HCT116 (cell line): ENCODE measurements around the gene HOXC11. TPM values are rescaled to one million over a fixed set of nuclear protein-coding genes. Genes with fewer than 3 reads are reported as not detected.

ENCODE experiments used
- ATAC-seq: fragments of 200-7000 bp; cut with Tn5 transposase; 2 replicates; pipeline ENCODE4 v1.9.1; 2020; ENCODE audit warnings: mild to moderate bottlenecking, moderate library complexity
- BruUV-seq: library from RNA; stranded (reverse); fragments of 400-500 nt; replicated peaks from 2 replicates; lab custom pipeline; 2021; lab: Mats Ljungman, UMichigan
- CTCF ChIA-PET: fragments of 300-600 bp; sonication (Branson Sonifier 250); formaldehyde crosslinking; loops from one replicate; lab custom pipeline; 2021; ENCODE audit warnings: antibody characterized with exemption; lab: Charles Lee
- POLR2A ChIA-PET: fragments of 300-600, 350-600 bp; sonication (Branson Sonifier 250); formaldehyde crosslinking; loops from one replicate; lab custom pipeline; 2021; ENCODE audit warnings: antibody characterized with exemption; lab: Charles Lee
- RAD21 ChIA-PET, 2 experiments: fragments of 300-600 bp; sonication (Branson Sonifier 250); formaldehyde crosslinking; loops; one replicate each; lab custom pipeline; 2023; ENCODE audit warnings: low total read pairs in 2 of 2; ENCODE audit not compliant: uncharacterized antibody in 2 of 2, unreplicated experiment in 2 of 2, low non-redundant PET in 1 of 2; lab: Charles Lee
- DNase-seq: peaks from one replicate; pipeline ENCODE4 v3.0.0-alpha.2; 2010; ENCODE audit warnings: low read depth, low spot score
- H2AFZ ChIP-seq: fragments of 200-600 bp; shearing (Covaris generic), sonication (generic); 2 replicates; pipeline ENCODE4 v1.6.1; 2017; ENCODE audit warnings: low read depth, mixed run types, mixed read lengths, antibody characterized with exemption, low read length; ENCODE audit not compliant: poor library complexity, severe bottlenecking
- H3K27ac ChIP-seq: 2 replicates; pipeline ENCODE4 v1.5.1; 2012; ENCODE audit warnings: low read depth, low read length
- H3K27me3 ChIP-seq: fragments of 200-600 bp; sonication (generic); 2 replicates; pipeline ENCODE4 v1.6.1; 2016; ENCODE audit warnings: mixed run types, low read length, mixed read lengths; ENCODE audit not compliant: insufficient read depth
- H3K36me3 ChIP-seq, 2 experiments: fragments of 200-500 bp in 1 of 2; fragments of 200-600 bp in 1 of 2; sonication (Bioruptor generic) in 1 of 2; sonication (generic) in 1 of 2; 2 replicates each; pipeline versions ENCODE4 v1.5.1 to v1.6.1; 2014 to 2016; ENCODE audit warnings: low read length in 2 of 2, inconsistent platforms in 1 of 2, mixed read lengths in 1 of 2, mixed run types in 1 of 2; ENCODE audit not compliant: insufficient read depth in 2 of 2, control insufficient read depth in 1 of 2
- H3K4me1 ChIP-seq, 2 experiments: fragments of 200-600 bp in 1 of 2; sonication (generic) in 1 of 2; 2 replicates each; pipeline versions ENCODE4 v1.5.1 to v1.6.1; 2012 to 2017; ENCODE audit warnings: low read length in 2 of 2, inconsistent platforms in 1 of 2, mild to moderate bottlenecking in 1 of 2, mixed read lengths in 1 of 2, mixed run types in 1 of 2, moderate library complexity in 1 of 2; ENCODE audit not compliant: insufficient read depth in 2 of 2, control insufficient read depth in 1 of 2
- H3K4me2 ChIP-seq: fragments of 200-600 bp; sonication (generic); 2 replicates; pipeline ENCODE4 v1.6.1; 2017; ENCODE audit warnings: mixed run types, low read length, mixed read lengths
- H3K4me3 ChIP-seq, 2 experiments: fragments of 200-600 bp in 1 of 2; sonication (generic) in 1 of 2; replicated peaks in 1 of 2; 2 replicates each; pipeline ENCODE4 v1.5.1; 2011 to 2016; ENCODE audit warnings: low read length in 2 of 2, control low read depth in 1 of 2, low read depth in 1 of 2, mild to moderate bottlenecking in 1 of 2, mixed read lengths in 1 of 2, mixed run types in 1 of 2
- H3K79me2 ChIP-seq: fragments of 200-600 bp; sonication (generic); 2 replicates; pipeline ENCODE4 v1.6.1; 2017; ENCODE audit warnings: mild to moderate bottlenecking, mixed run types, low read length, moderate library complexity, mixed read lengths; ENCODE audit not compliant: insufficient read depth
- H3K9ac ChIP-seq: fragments of 200-600 bp; sonication (generic); 2 replicates; pipeline ENCODE4 v1.6.1; 2016; ENCODE audit warnings: low read length, mixed read lengths
- H3K9me2 ChIP-seq: fragments of 200-600 bp; sonication (generic), shearing (Covaris generic); 2 replicates; pipeline ENCODE4 v1.6.1; 2017; ENCODE audit warnings: mixed run types, mild to moderate bottlenecking, moderate library complexity; ENCODE audit not compliant: insufficient read depth
- H3K9me3 ChIP-seq, 2 experiments: fragments of 200-500 bp in 1 of 2; fragments of 200-600 bp in 1 of 2; sonication (Bioruptor generic) in 1 of 2; sonication (generic) in 1 of 2; 2 replicates each; pipeline ENCODE4 v1.6.1; 2014 to 2017; ENCODE audit warnings: low read length in 2 of 2, mixed read lengths in 2 of 2, inconsistent platforms in 1 of 2, low read depth in 1 of 2, mild to moderate bottlenecking in 1 of 2, mixed run types in 1 of 2, moderate library complexity in 1 of 2; ENCODE audit not compliant: control insufficient read depth in 1 of 2, insufficient read depth in 1 of 2
- H4K20me1 ChIP-seq: fragments of 200-600 bp; sonication (generic), shearing (Covaris generic); 2 replicates; pipeline ENCODE4 v1.6.1; 2017; ENCODE audit warnings: mixed run types, mild to moderate bottlenecking, moderate library complexity; ENCODE audit not compliant: insufficient read depth
- CBX3 ChIP-seq: IDR thresholded peaks from 2 replicates; pipeline ENCODE4 v1.6.1; 2012; ENCODE audit warnings: low read depth
- CEBPB ChIP-seq: IDR thresholded peaks from 2 replicates; pipeline ENCODE4 v1.6.1; 2012; ENCODE audit warnings: low read depth
- EGR1 ChIP-seq: IDR thresholded peaks from 2 replicates; pipeline ENCODE4 v1.6.1; 2012; ENCODE audit warnings: low read depth
- ELF1 ChIP-seq: IDR thresholded peaks from 2 replicates; pipeline ENCODE4 v1.6.1; 2012; ENCODE audit warnings: low read depth, borderline replicate concordance
- EZH2 ChIP-seq: fragments of 200-600 bp; sonication (generic); IDR thresholded peaks from 2 replicates; pipeline ENCODE4 v1.6.1; 2017; ENCODE audit warnings: antibody characterized with exemption, mixed run types
- EZH2phosphoT487 ChIP-seq: fragments of 200-600 bp; IDR thresholded peaks from 2 replicates; pipeline ENCODE4 v1.6.1; 2018; ENCODE audit warnings: antibody characterized with exemption, borderline replicate concordance
- FOSL1 ChIP-seq: IDR thresholded peaks from 2 replicates; pipeline ENCODE4 v1.6.1; 2012; ENCODE audit warnings: low read depth
- JUND ChIP-seq: IDR thresholded peaks from 2 replicates; pipeline ENCODE4 v1.6.1; 2012
- POLR2AphosphoS5 ChIP-seq: IDR thresholded peaks from 2 replicates; pipeline ENCODE4 v1.6.1; 2011; ENCODE audit warnings: mild to moderate bottlenecking, low read depth, low read length, moderate library complexity
- RAD21 ChIP-seq: IDR thresholded peaks from 2 replicates; pipeline ENCODE4 v1.6.1; 2012; ENCODE audit warnings: low read depth, mild to moderate bottlenecking
- SIN3A ChIP-seq: IDR thresholded peaks from 2 replicates; pipeline ENCODE4 v1.6.1; 2012; ENCODE audit warnings: low read depth
- TCF7L2 ChIP-seq: IDR thresholded peaks from 2 replicates; pipeline ENCODE4 v1.7.0; 2011; ENCODE audit warnings: borderline replicate concordance, inconsistent platforms; ENCODE audit not compliant: insufficient read depth, insufficient read length; ENCODE audit errors: extremely low read depth
- YY1 ChIP-seq: IDR thresholded peaks from 2 replicates; pipeline ENCODE4 v1.6.1; 2011; ENCODE audit warnings: low read length, low read depth, moderate library complexity, mild to moderate bottlenecking; ENCODE audit not compliant: insufficient replicate concordance; ENCODE audit errors: extremely low read depth
- ZFX ChIP-seq: fragments of 450-650 bp; IDR thresholded peaks from 2 replicates; pipeline ENCODE4 v1.6.1; 2017
- intact Hi-C: fragments of 100-400 bp; cut with micrococcal nuclease; formaldehyde crosslinking; loops from 2 replicates; pipeline ENCODE4 v1.10.0; 2022
- total RNA-seq: library from RNA; stranded (reverse); gene quantifications from one replicate; pipeline ENCODE4 v1.2.1, GENCODE V29; 2021; ENCODE audit not compliant: unreplicated experiment
- TF ChIP-seq, protein P1 (sequence below), 3 experiments: fragments of 200-600 bp in 1 of 3; sonication (generic) in 1 of 3; IDR thresholded peaks in 2 of 3; conservative IDR thresholded peaks in 1 of 3; 2 replicates each; pipeline ENCODE4 v1.5.1; 2012 to 2017; ENCODE audit warnings: low read depth in 2 of 3, low read length in 2 of 3, antibody characterized with exemption in 1 of 3, borderline replicate concordance in 1 of 3, control low read depth in 1 of 3, mild to moderate bottlenecking in 1 of 3, mixed read lengths in 1 of 3, mixed run types in 1 of 3, moderate library complexity in 1 of 3; ENCODE audit not compliant: insufficient read depth in 1 of 3
- TF ChIP-seq, protein P2 (sequence below): IDR thresholded peaks from 2 replicates; pipeline ENCODE4 v1.6.1; 2012
- TF ChIP-seq, protein P3 (sequence below): IDR thresholded peaks from 2 replicates; pipeline ENCODE4 v1.6.1; 2012
- TF ChIP-seq, protein P4 (sequence below): IDR thresholded peaks from 2 replicates; pipeline ENCODE4 v1.6.1; 2012; ENCODE audit warnings: low read depth
- TF ChIP-seq, protein P5 (sequence below): IDR thresholded peaks from 2 replicates; pipeline ENCODE4 v1.6.1; 2011; ENCODE audit warnings: mild to moderate bottlenecking, low read length, moderate library complexity; ENCODE audit not compliant: insufficient replicate concordance; ENCODE audit errors: extremely low read depth

Gene HOXC11
- total RNA-seq, 1 experiment from 2014 or later: 0.22 TPM

DNA sequence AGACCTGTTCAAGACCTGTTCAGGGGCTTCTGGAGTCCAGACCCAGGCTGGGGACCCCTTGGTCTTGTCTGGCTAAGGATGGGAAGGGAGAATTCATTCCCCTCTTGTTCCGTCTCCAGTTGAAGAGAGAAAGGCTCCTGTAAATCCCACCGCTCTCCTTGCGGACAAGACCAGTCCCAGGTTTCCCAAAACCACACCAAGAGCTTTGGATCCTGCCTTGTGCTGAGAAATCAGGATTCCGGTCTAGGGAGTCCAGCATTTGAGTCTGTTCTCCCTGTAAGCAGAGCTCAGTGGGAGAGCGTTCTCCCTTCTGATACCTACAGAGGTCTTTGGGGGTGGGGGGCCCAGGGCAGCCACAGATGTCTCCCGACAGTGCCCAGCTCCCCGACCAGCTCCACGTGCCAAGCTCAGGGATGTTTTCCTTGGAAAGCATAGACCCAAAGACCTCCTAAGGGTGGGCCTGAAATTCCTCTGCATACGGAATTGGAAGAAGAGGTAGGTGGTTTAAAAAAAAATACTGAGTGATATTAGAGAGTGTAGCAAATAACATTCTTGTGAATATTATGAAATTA, 32.4 kb upstream of the HOXC11 start:
- Histone ChIP-seq H3K4me1 (peaks cover 8 to 15% of the 10 kb centered on the region in 2 experiments; a peak in 3 of 4 replicates), H3K9me2 (no peaks in the 10 kb centered on the region), H3K27me3 (no peaks in the 10 kb centered on the region)
- TF ChIP-seq FOSL1 (no peak), TCF7L2 (no peak), POLR2AphosphoS5 (no peak), EZH2 (no peak), YY1 (no peak), ELF1 (no peak), EGR1 (no peak), ZFX (no peak), SIN3A (no peak), EZH2phosphoT487 (no peak), CEBPB (no peak), JUND (no peak), RAD21 (no peak), CBX3 (no peak)
- TF ChIP-seq, protein P1, sequence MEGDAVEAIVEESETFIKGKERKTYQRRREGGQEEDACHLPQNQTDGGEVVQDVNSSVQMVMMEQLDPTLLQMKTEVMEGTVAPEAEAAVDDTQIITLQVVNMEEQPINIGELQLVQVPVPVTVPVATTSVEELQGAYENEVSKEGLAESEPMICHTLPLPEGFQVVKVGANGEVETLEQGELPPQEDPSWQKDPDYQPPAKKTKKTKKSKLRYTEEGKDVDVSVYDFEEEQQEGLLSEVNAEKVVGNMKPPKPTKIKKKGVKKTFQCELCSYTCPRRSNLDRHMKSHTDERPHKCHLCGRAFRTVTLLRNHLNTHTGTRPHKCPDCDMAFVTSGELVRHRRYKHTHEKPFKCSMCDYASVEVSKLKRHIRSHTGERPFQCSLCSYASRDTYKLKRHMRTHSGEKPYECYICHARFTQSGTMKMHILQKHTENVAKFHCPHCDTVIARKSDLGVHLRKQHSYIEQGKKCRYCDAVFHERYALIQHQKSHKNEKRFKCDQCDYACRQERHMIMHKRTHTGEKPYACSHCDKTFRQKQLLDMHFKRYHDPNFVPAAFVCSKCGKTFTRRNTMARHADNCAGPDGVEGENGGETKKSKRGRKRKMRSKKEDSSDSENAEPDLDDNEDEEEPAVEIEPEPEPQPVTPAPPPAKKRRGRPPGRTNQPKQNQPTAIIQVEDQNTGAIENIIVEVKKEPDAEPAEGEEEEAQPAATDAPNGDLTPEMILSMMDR (IDR thresholded peaks at IDR 0.05 in 2 of 3, conservative IDR thresholded peaks at IDR 0.05 in 1 of 3; ENCODE audit: borderline replicate concordance in 1 of 3, insufficient read depth in 1 of 3, low read depth in 2 of 3, low read length in 2 of 3): no peak
- TF ChIP-seq, protein P2, sequence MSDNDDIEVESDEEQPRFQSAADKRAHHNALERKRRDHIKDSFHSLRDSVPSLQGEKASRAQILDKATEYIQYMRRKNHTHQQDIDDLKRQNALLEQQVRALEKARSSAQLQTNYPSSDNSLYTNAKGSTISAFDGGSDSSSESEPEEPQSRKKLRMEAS: no peak
- TF ChIP-seq, protein P3, sequence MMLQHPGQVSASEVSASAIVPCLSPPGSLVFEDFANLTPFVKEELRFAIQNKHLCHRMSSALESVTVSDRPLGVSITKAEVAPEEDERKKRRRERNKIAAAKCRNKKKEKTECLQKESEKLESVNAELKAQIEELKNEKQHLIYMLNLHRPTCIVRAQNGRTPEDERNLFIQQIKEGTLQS: no peak
- TF ChIP-seq, protein P4, sequence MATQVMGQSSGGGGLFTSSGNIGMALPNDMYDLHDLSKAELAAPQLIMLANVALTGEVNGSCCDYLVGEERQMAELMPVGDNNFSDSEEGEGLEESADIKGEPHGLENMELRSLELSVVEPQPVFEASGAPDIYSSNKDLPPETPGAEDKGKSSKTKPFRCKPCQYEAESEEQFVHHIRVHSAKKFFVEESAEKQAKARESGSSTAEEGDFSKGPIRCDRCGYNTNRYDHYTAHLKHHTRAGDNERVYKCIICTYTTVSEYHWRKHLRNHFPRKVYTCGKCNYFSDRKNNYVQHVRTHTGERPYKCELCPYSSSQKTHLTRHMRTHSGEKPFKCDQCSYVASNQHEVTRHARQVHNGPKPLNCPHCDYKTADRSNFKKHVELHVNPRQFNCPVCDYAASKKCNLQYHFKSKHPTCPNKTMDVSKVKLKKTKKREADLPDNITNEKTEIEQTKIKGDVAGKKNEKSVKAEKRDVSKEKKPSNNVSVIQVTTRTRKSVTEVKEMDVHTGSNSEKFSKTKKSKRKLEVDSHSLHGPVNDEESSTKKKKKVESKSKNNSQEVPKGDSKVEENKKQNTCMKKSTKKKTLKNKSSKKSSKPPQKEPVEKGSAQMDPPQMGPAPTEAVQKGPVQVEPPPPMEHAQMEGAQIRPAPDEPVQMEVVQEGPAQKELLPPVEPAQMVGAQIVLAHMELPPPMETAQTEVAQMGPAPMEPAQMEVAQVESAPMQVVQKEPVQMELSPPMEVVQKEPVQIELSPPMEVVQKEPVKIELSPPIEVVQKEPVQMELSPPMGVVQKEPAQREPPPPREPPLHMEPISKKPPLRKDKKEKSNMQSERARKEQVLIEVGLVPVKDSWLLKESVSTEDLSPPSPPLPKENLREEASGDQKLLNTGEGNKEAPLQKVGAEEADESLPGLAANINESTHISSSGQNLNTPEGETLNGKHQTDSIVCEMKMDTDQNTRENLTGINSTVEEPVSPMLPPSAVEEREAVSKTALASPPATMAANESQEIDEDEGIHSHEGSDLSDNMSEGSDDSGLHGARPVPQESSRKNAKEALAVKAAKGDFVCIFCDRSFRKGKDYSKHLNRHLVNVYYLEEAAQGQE: no peak
- TF ChIP-seq, protein P5, sequence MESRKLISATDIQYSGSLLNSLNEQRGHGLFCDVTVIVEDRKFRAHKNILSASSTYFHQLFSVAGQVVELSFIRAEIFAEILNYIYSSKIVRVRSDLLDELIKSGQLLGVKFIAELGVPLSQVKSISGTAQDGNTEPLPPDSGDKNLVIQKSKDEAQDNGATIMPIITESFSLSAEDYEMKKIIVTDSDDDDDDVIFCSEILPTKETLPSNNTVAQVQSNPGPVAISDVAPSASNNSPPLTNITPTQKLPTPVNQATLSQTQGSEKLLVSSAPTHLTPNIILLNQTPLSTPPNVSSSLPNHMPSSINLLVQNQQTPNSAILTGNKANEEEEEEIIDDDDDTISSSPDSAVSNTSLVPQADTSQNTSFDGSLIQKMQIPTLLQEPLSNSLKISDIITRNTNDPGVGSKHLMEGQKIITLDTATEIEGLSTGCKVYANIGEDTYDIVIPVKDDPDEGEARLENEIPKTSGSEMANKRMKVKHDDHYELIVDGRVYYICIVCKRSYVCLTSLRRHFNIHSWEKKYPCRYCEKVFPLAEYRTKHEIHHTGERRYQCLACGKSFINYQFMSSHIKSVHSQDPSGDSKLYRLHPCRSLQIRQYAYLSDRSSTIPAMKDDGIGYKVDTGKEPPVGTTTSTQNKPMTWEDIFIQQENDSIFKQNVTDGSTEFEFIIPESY: no peak
- TF ChIP-seq, all 23 proteins: peak for 0
- Histone ChIP-seq H3K36me3 (no peaks in the 10 kb centered on the region), H3K9ac (no peak overlapping the region), H3K9me3 (no peaks in the 10 kb centered on the region), H4K20me1 (no peaks in the 10 kb centered on the region), H3K79me2 (no peaks in the 10 kb centered on the region), H3K4me2 (no peak overlapping the region), H3K27ac (no peak overlapping the region), H3K4me3 (no peak overlapping the region), H2AFZ (no peak overlapping the region)
- ATAC-seq (no peak), DNase-seq (no peak)
- POLR2A ChIA-PET: no interaction called here
- BruUV-seq: TSS peak; percentile 43
- intact Hi-C loops: no loop called here
- RAD21 ChIA-PET: interaction anchor here in 1 of 2 experiments (1.0 kb wide), 1 partner anchor 115 kb away, joined by 3 read pairs; no protein-coding TSS in a partner anchor
- CTCF ChIA-PET: no interaction called here
